Stimulated activated CD4-positive, alpha-beta T cell treated with anti-CD3 and anti-CD28 coated beads, Interleukin-15, amount 100 ng/mL, for 1 hour (primary cell): ENCODE measurements around the gene AGXT2.

Experiments
- DNase-seq, 2 donors: peaks; one replicate each; pipeline ENCODE4 v3.0.0-alpha.2; 2020; ENCODE audit warnings: low read depth in 1 of 2, low spot score in 1 of 2

The AGXT2 gene

DNA sequence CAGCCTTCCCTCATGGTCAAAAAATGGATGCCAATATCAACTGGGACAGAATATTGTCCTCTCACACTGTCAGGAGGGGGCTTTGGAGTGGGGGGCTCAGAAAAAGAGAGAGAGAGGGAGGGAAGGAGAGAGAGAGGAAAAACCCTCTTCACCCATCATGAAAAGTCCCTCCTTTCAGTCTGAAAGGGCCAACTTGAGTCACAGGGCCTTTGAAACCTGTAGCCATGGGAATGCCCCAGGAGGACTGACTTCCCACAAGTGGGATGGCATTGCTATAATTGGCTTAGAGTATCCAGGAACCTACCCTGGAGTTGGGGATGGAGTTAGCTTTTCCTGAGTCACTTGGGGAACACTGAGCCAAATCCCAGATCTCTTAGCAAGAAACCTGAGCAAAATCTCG lies 77.2 kb downstream of the AGXT2 start:
- DNase-seq: no peak

DNA sequence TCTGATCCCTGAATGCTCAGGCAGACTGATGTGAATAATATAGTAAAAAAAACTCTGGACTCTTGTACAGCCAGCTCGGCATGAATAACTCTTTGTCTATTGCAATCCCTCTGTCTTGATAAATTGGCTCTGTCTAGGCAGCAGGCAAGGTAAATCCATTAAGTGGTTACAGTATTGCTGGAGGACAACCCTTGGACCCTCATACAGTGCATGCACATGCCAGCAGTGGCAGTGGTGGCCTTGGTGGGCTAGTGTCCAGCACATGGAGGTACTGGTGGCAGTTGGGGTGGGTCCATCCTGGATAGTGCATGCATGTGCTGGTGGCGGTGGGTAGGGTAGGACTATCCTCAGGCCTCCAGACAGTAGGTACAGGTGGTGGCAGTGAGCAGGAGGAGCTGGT lies 79.5 kb downstream of the AGXT2 start:
- DNase-seq: no peak

DNA sequence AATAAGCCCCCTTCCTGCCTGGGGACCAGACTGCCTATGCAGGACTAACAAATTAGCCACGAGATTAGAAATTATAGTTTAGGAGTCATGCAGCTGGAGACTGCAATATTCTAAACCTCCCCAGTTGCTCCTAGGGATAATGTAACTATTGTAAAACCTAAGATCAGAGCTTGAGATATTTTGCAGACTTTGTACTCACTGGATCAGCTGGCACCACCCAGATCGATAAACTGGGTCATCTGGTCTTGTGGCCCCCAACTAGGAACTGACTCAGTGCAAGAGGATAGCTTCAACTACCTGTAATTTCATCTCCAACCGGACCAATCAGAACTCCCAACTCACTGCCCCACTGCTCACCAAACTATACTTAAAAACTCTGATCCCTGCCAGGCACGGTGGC lies 80.2 kb downstream of the AGXT2 start:
- DNase-seq: no peak

DNA sequence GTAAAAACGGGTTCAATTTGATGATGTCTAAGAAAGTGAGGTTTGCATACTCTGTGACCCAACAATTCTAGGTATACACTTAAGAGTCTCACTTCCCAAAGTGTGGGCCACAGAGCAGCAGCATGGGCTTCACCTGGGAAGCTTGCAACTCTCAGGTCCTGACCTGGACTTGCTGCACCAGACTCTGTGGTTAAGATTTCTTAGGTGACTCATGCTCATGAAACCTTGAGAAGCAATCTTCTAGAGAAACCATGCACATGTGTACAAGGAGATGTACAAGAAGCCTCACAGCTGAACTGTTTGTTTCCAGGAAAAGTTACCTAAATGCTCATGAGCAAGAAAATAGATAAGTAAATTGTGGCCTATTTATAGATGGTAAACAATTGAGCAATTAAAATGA lies 88.4 kb downstream of the AGXT2 start:
- no peak for DNase-seq

- DNase-seq: no peak
Observed at GRCh38 chr5:34957857-34958690, 89.7 kb downstream of the AGXT2 start.

GRCh38 chr5:34957321-34957720 lies 90.4 kb downstream of the AGXT2 start:
- no peak for DNase-seq
